ENCODE measurements around the gene EXT2. TPM values are rescaled to one million over a fixed set of nuclear protein-coding genes. Genes with fewer than 3 reads are reported as not detected.

The EXT2 gene
- total and polyA plus RNA-seq, 2 of the 13 experiments (the other 11 are each of a cell fraction or from before 2014, with no cell fraction given) = 61.5 to 68.7 TPM

DNA sequence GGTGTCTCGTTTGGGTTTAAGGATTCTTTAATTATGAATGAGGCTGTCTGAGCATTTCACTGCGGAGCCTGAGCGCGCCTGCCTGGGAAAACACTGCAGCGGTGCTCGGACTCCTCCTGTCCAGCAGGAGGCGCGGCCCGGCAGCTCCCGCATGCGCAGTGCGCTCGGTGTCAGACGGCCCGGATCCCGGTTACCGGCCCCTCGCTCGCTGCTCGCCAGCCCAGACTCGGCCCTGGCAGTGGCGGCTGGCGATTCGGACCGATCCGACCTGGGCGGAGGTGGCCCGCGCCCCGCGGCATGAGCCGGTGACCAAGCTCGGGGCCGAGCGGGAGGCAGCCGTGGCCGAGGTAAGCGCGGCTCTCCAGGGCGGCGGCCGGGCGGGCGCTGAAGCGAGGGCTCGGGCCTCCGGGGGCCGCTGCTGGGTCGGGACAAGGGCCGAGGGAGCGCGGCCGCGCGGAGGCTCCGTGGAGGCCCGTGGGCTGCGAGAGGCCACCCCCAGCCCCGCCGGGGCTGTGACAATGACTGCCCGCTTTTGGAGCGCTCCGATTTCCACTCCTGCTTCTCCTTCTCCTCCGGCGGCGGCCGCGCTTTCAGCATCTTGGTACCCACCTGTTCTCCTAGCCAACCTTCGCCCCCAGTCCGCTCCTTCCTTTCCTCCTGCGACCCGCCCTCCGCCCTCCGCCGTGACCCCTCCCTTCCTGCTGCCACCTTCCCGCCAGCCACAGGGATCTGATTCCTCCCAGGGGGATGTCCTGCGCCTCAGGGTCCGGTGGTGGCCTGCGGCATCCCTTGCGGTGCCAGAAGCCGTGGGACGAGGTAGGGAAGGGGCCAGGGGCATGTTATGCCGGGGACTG lies at the start of gene EXT2 (continued):
- TF ChIP-seq, protein P1, sequence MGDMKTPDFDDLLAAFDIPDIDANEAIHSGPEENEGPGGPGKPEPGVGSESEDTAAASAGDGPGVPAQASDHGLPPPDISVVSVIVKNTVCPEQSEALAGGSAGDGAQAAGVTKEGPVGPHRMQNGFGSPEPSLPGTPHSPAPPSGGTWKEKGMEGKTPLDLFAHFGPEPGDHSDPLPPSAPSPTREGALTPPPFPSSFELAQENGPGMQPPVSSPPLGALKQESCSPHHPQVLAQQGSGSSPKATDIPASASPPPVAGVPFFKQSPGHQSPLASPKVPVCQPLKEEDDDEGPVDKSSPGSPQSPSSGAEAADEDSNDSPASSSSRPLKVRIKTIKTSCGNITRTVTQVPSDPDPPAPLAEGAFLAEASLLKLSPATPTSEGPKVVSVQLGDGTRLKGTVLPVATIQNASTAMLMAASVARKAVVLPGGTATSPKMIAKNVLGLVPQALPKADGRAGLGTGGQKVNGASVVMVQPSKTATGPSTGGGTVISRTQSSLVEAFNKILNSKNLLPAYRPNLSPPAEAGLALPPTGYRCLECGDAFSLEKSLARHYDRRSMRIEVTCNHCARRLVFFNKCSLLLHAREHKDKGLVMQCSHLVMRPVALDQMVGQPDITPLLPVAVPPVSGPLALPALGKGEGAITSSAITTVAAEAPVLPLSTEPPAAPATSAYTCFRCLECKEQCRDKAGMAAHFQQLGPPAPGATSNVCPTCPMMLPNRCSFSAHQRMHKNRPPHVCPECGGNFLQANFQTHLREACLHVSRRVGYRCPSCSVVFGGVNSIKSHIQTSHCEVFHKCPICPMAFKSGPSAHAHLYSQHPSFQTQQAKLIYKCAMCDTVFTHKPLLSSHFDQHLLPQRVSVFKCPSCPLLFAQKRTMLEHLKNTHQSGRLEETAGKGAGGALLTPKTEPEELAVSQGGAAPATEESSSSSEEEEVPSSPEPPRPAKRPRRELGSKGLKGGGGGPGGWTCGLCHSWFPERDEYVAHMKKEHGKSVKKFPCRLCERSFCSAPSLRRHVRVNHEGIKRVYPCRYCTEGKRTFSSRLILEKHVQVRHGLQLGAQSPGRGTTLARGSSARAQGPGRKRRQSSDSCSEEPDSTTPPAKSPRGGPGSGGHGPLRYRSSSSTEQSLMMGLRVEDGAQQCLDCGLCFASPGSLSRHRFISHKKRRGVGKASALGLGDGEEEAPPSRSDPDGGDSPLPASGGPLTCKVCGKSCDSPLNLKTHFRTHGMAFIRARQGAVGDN (CRISPR knock-in tag; IDR thresholded peaks at IDR 0.05) = peak; percentile 72
- TF ChIP-seq ZNF782 (CRISPR knock-in tag; IDR thresholded peaks at IDR 0.05; ENCODE audit: borderline replicate concordance) (no peak; the same call in 1 of the 2 replicates), TBX3 (IDR thresholded peaks at IDR 0.05; ENCODE audit: borderline replicate concordance) (no peak), ZSCAN20 (CRISPR knock-in tag; IDR thresholded peaks at IDR 0.05; ENCODE audit: borderline replicate concordance) (no peak), ZNF572 (CRISPR knock-in tag; IDR thresholded peaks at IDR 0.05) (0 out of 2 replicates have a peak, but pooled peaks have one; percentile 21), CAMTA2 (CRISPR knock-in tag; IDR thresholded peaks at IDR 0.05; ENCODE audit: borderline replicate concordance) (no peak; the same call in 1 of the 2 replicates), SCMH1 (CRISPR knock-in tag; IDR thresholded peaks at IDR 0.05; ENCODE audit: borderline replicate concordance) (no peak), ZNF614 (CRISPR knock-in tag; IDR thresholded peaks at IDR 0.05; ENCODE audit: borderline replicate concordance) (0 out of 2 replicates have a peak, but pooled peaks have one; percentile 48), ZNF607 (CRISPR knock-in tag; IDR thresholded peaks at IDR 0.05; ENCODE audit: borderline replicate concordance) (no peak), ZBTB21 (CRISPR knock-in tag; IDR thresholded peaks at IDR 0.05) (no peak), GTF2F1 (IDR thresholded peaks at IDR 0.05; ENCODE audit: low read length) (no peak), EED (CRISPR knock-in tag; IDR thresholded peaks at IDR 0.05) (no peak), ESRRA (CRISPR knock-in tag; IDR thresholded peaks at IDR 0.05; ENCODE audit: low read depth) (no peak)
- TF ChIP-seq, protein P2, sequence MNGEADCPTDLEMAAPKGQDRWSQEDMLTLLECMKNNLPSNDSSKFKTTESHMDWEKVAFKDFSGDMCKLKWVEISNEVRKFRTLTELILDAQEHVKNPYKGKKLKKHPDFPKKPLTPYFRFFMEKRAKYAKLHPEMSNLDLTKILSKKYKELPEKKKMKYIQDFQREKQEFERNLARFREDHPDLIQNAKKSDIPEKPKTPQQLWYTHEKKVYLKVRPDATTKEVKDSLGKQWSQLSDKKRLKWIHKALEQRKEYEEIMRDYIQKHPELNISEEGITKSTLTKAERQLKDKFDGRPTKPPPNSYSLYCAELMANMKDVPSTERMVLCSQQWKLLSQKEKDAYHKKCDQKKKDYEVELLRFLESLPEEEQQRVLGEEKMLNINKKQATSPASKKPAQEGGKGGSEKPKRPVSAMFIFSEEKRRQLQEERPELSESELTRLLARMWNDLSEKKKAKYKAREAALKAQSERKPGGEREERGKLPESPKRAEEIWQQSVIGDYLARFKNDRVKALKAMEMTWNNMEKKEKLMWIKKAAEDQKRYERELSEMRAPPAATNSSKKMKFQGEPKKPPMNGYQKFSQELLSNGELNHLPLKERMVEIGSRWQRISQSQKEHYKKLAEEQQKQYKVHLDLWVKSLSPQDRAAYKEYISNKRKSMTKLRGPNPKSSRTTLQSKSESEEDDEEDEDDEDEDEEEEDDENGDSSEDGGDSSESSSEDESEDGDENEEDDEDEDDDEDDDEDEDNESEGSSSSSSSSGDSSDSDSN (CRISPR knock-in tag; IDR thresholded peaks at IDR 0.05) = peak; percentile 95; the same call in 1 of the 2 replicates
- TF ChIP-seq, protein P3, sequence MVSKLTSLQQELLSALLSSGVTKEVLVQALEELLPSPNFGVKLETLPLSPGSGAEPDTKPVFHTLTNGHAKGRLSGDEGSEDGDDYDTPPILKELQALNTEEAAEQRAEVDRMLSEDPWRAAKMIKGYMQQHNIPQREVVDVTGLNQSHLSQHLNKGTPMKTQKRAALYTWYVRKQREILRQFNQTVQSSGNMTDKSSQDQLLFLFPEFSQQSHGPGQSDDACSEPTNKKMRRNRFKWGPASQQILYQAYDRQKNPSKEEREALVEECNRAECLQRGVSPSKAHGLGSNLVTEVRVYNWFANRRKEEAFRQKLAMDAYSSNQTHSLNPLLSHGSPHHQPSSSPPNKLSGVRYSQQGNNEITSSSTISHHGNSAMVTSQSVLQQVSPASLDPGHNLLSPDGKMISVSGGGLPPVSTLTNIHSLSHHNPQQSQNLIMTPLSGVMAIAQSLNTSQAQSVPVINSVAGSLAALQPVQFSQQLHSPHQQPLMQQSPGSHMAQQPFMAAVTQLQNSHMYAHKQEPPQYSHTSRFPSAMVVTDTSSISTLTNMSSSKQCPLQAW (CRISPR knock-in tag; IDR thresholded peaks at IDR 0.05) = no peak
- TF ChIP-seq, protein P4, sequence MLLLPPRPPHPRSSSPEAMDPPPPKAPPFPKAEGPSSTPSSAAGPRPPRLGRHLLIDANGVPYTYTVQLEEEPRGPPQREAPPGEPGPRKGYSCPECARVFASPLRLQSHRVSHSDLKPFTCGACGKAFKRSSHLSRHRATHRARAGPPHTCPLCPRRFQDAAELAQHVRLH (CRISPR knock-in tag; IDR thresholded peaks at IDR 0.05; ENCODE audit: borderline replicate concordance, low read depth) = peak; percentile 57; the same call in 1 of the 2 replicates
- TF ChIP-seq, protein P5, sequence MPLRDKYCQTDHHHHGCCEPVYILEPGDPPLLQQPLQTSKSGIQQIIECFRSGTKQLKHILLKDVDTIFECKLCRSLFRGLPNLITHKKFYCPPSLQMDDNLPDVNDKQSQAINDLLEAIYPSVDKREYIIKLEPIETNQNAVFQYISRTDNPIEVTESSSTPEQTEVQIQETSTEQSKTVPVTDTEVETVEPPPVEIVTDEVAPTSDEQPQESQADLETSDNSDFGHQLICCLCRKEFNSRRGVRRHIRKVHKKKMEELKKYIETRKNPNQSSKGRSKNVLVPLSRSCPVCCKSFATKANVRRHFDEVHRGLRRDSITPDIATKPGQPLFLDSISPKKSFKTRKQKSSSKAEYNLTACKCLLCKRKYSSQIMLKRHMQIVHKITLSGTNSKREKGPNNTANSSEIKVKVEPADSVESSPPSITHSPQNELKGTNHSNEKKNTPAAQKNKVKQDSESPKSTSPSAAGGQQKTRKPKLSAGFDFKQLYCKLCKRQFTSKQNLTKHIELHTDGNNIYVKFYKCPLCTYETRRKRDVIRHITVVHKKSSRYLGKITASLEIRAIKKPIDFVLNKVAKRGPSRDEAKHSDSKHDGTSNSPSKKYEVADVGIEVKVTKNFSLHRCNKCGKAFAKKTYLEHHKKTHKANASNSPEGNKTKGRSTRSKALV (CRISPR knock-in tag; IDR thresholded peaks at IDR 0.05) = no peak
